SJSA1 (cell line): Measurements from ENCODE around the gene ROBO2. TPM values are rescaled to one million over a fixed set of nuclear protein-coding genes. Genes with fewer than 3 reads are reported as not detected.

Experiments used
- DNase-seq, 2 experiments: peaks; one replicate each; pipeline ENCODE4 v3.0.0-alpha.2; 2015 to 2020; ENCODE audit warnings: low spot score in 2 of 2, low read depth in 1 of 2
- H3K27ac ChIP-seq: fragments of 250-450 bp; sonication (Bioruptor Pico); 2 replicates; pipeline ENCODE4 v1.5.1; 2020; ENCODE audit warnings: mild to moderate bottlenecking, moderate library complexity
- H3K27me3 ChIP-seq: fragments of 250-450 bp; sonication (Bioruptor Pico); replicated peaks from 2 replicates; pipeline ENCODE4 v1.5.1; 2020; ENCODE audit warnings: mild to moderate bottlenecking, moderate library complexity
- H3K36me3 ChIP-seq: fragments of 250-450 bp; sonication (Bioruptor Pico); 2 replicates; pipeline ENCODE4 v1.5.1; 2020; ENCODE audit warnings: mild to moderate bottlenecking
- H3K4me1 ChIP-seq: fragments of 250-450 bp; sonication (Bioruptor Pico); replicated peaks from 2 replicates; pipeline ENCODE4 v1.6.1; 2021; ENCODE audit warnings: mild to moderate bottlenecking
- H3K4me3 ChIP-seq: fragments of 250-450 bp; sonication (Bioruptor Pico); 2 replicates; pipeline ENCODE4 v1.5.1; 2020; ENCODE audit warnings: mild to moderate bottlenecking
- H3K9me3 ChIP-seq: fragments of 250-450 bp; sonication (Bioruptor Pico); replicated peaks from 2 replicates; pipeline ENCODE4 v1.5.1; 2020; ENCODE audit warnings: mild to moderate bottlenecking
- total RNA-seq: library from RNA; depleted of rRNA; stranded (reverse); fragments of >200 nt; shearing (Covaris generic); gene quantifications from 2 replicates; pipeline ENCODE4 v1.2.3, GENCODE V29; 2014

The ROBO2 gene
- total RNA-seq, 1 experiment from 2014 or later, result not detected

- DNase-seq, result no peak
- Histone ChIP-seq H3K36me3 (no peaks in the 10 kb centered on the region), H3K4me3 (no peak overlapping the region), H3K4me1 (no peaks in the 10 kb centered on the region), H3K9me3 (no peaks in the 10 kb centered on the region), H3K27me3 (no peaks in the 10 kb centered on the region), H3K27ac (no peak overlapping the region)
These were observed 555.5 kb downstream of the ROBO2 start for GRCh38 chr3:77595371-77595870.

- DNase-seq, result no peak
- Histone ChIP-seq H3K27me3 (no peaks in the 10 kb centered on the region), H3K9me3 (no peaks in the 10 kb centered on the region), H3K4me3 (no peak overlapping the region), H3K27ac (no peak overlapping the region), H3K36me3 (no peaks in the 10 kb centered on the region), H3K4me1 (no peaks in the 10 kb centered on the region)
These were observed 560.0 kb downstream of the ROBO2 start for GRCh38 chr3:77599948-77600347.

GRCh38 chr3:77601823-77602415, 562.0 kb downstream of the ROBO2 start:
- H3K27ac ChIP-seq, result no peak overlapping the region
- H3K27me3 ChIP-seq, result no peaks in the 10 kb centered on the region
- no peaks in the 10 kb centered on the region for H3K9me3 ChIP-seq
- H3K36me3 ChIP-seq, result no peaks in the 10 kb centered on the region
- DNase-seq, result no peak
- no peaks in the 10 kb centered on the region for H3K4me1 ChIP-seq
- no peak overlapping the region for H3K4me3 ChIP-seq

GRCh38 chr3:77602722-77603121, 562.8 kb downstream of the ROBO2 start:
- Histone ChIP-seq H3K36me3 (no peaks in the 10 kb centered on the region), H3K27me3 (no peaks in the 10 kb centered on the region), H3K27ac (no peak overlapping the region), H3K9me3 (no peaks in the 10 kb centered on the region), H3K4me1 (no peaks in the 10 kb centered on the region), H3K4me3 (no peak overlapping the region)
- no peak for DNase-seq

GRCh38 chr3:77605308-77605707, 565.4 kb downstream of the ROBO2 start:
- Histone ChIP-seq H3K27ac (no peak overlapping the region), H3K36me3 (no peaks in the 10 kb centered on the region), H3K4me1 (no peaks in the 10 kb centered on the region), H3K9me3 (no peaks in the 10 kb centered on the region), H3K27me3 (no peaks in the 10 kb centered on the region), H3K4me3 (no peak overlapping the region)
- no peak for DNase-seq

GRCh38 chr3:77605865-77606264, 566.0 kb downstream of the ROBO2 start:
- Histone ChIP-seq H3K4me3 (no peak overlapping the region), H3K4me1 (no peaks in the 10 kb centered on the region), H3K9me3 (no peaks in the 10 kb centered on the region), H3K27me3 (no peaks in the 10 kb centered on the region), H3K27ac (no peak overlapping the region), H3K36me3 (no peaks in the 10 kb centered on the region)
- DNase-seq, result no peak

- H3K4me1 ChIP-seq, result no peaks in the 10 kb centered on the region
- H3K27ac ChIP-seq, result no peak overlapping the region
- no peaks in the 10 kb centered on the region for H3K9me3 ChIP-seq
- no peaks in the 10 kb centered on the region for H3K27me3 ChIP-seq
- DNase-seq, result no peak
- H3K36me3 ChIP-seq, result no peaks in the 10 kb centered on the region
- no peak overlapping the region for H3K4me3 ChIP-seq
These were observed 566.5 kb downstream of the ROBO2 start for GRCh38 chr3:77606372-77606771.

GRCh38 chr3:77618686-77619085, 578.8 kb downstream of the ROBO2 start:
- Histone ChIP-seq H3K27me3 (no peaks in the 10 kb centered on the region), H3K4me1 (no peaks in the 10 kb centered on the region), H3K9me3 (no peaks in the 10 kb centered on the region), H3K27ac (no peak overlapping the region), H3K36me3 (no peaks in the 10 kb centered on the region), H3K4me3 (no peak overlapping the region)
- DNase-seq, result no peak

- Histone ChIP-seq H3K27ac (no peak overlapping the region), H3K4me3 (no peak overlapping the region)
- no peak for DNase-seq
These were observed 580.1 kb downstream of the ROBO2 start for GRCh38 chr3:77620009-77620408.

GRCh38 chr3:77623500-77623899, 583.6 kb downstream of the ROBO2 start:
- Histone ChIP-seq H3K27me3 (no peaks in the 10 kb centered on the region), H3K27ac (no peak overlapping the region), H3K9me3 (no peaks in the 10 kb centered on the region), H3K36me3 (no peaks in the 10 kb centered on the region), H3K4me1 (no peaks in the 10 kb centered on the region), H3K4me3 (no peak overlapping the region)
- DNase-seq, result no peak

More at GRCh38 chr3:77620009-77620408, 580.1 kb downstream of the ROBO2 start:
- Histone ChIP-seq H3K36me3 (no peaks in the 10 kb centered on the region), H3K9me3 (no peaks in the 10 kb centered on the region), H3K27me3 (no peaks in the 10 kb centered on the region), H3K4me1 (no peaks in the 10 kb centered on the region)

- Histone ChIP-seq H3K4me3 (no peak overlapping the region), H3K4me1 (no peaks in the 10 kb centered on the region), H3K36me3 (no peaks in the 10 kb centered on the region), H3K27me3 (no peaks in the 10 kb centered on the region), H3K9me3 (no peaks in the 10 kb centered on the region), H3K27ac (no peak overlapping the region)
- no peak for DNase-seq
These were observed 586.3 kb downstream of the ROBO2 start for GRCh38 chr3:77626157-77626556.

GRCh38 chr3:77648214-77648613, 608.3 kb downstream of the ROBO2 start:
- no peak overlapping the region for H3K4me3 ChIP-seq
- H3K27ac ChIP-seq, result no peak overlapping the region
- no peaks in the 10 kb centered on the region for H3K4me1 ChIP-seq
- H3K36me3 ChIP-seq, result no peaks in the 10 kb centered on the region
- no peak for DNase-seq
- no peaks in the 10 kb centered on the region for H3K9me3 ChIP-seq
- no peaks in the 10 kb centered on the region for H3K27me3 ChIP-seq

- no peak for DNase-seq
- no peak overlapping the region for H3K27ac ChIP-seq
- H3K4me1 ChIP-seq, result no peaks in the 10 kb centered on the region
- H3K27me3 ChIP-seq, result no peaks in the 10 kb centered on the region
- no peaks in the 10 kb centered on the region for H3K9me3 ChIP-seq
- H3K36me3 ChIP-seq, result no peaks in the 10 kb centered on the region
- no peak overlapping the region for H3K4me3 ChIP-seq
These were observed 608.8 kb downstream of the ROBO2 start for GRCh38 chr3:77648664-77649063.

- Histone ChIP-seq H3K27me3 (no peaks in the 10 kb centered on the region), H3K9me3 (no peaks in the 10 kb centered on the region), H3K27ac (no peak overlapping the region), H3K36me3 (no peaks in the 10 kb centered on the region), H3K4me3 (no peak overlapping the region), H3K4me1 (no peaks in the 10 kb centered on the region)
- no peak for DNase-seq
These were observed 612.7 kb downstream of the ROBO2 start for GRCh38 chr3:77652624-77653023.

GRCh38 chr3:77655396-77655795, 615.5 kb downstream of the ROBO2 start:
- Histone ChIP-seq H3K4me1 (no peaks in the 10 kb centered on the region), H3K36me3 (no peaks in the 10 kb centered on the region)
- DNase-seq, result no peak

More at GRCh38 chr3:77655396-77655795, 615.5 kb downstream of the ROBO2 start:
- Histone ChIP-seq H3K27ac (no peak overlapping the region), H3K4me3 (no peak overlapping the region), H3K9me3 (no peaks in the 10 kb centered on the region), H3K27me3 (no peaks in the 10 kb centered on the region)
